OCI-LY3 (cell line): Measurements from ENCODE around the gene DCST1.

ENCODE experiments used
- H2AFZ ChIP-seq: fragments of 200-600, 300-600 bp; shearing (Covaris generic); 2 replicates; pipeline ENCODE4 v1.6.0; 2014; ENCODE audit warnings: antibody characterized with exemption, low read depth, low read length
- H3K27ac ChIP-seq: fragments of 200-600, 300-600 bp; sonication (generic); 2 replicates; pipeline ENCODE4 v1.5.1; 2014; ENCODE audit warnings: mild to moderate bottlenecking, low read length, moderate library complexity, mixed read lengths
- H3K27me3 ChIP-seq: fragments of 200-600, 300-600 bp; sonication (generic); 2 replicates; pipeline ENCODE4 v1.6.1; 2014; ENCODE audit warnings: low read depth, low read length, mixed read lengths
- H3K36me3 ChIP-seq: fragments of 200-600, 300-600 bp; sonication (generic); replicated peaks from 2 replicates; pipeline ENCODE3; 2014; ENCODE audit warnings: low read depth, low read length, mixed read lengths
- H3K4me1 ChIP-seq: fragments of 300-600, 200-600 bp; sonication (generic); 2 replicates; pipeline ENCODE4 v1.6.1; 2014; ENCODE audit warnings: low read length, mixed read lengths
- H3K4me2 ChIP-seq: fragments of 200-600, 300-600 bp; sonication (generic); 2 replicates; pipeline ENCODE4 v1.6.1; 2014; ENCODE audit warnings: low read length, mixed read lengths
- H3K4me3 ChIP-seq: fragments of 300-600, 200-600 bp; sonication (generic); 2 replicates; pipeline ENCODE4 v1.5.1; 2014; ENCODE audit warnings: antibody characterized with exemption, mild to moderate bottlenecking, low read length, moderate library complexity
- H3K79me2 ChIP-seq: fragments of 300-600, 200-600 bp; shearing (Covaris generic); 2 replicates; pipeline ENCODE4 v1.6.1; 2014; ENCODE audit warnings: mild to moderate bottlenecking, low read length, mixed read lengths
- H3K9ac ChIP-seq: fragments of 300-600, 200-600 bp; shearing (Covaris generic); 2 replicates; pipeline ENCODE4 v1.6.0; 2014; ENCODE audit warnings: mild to moderate bottlenecking, low read length, moderate library complexity
- H3K9me3 ChIP-seq: fragments of 200-600, 300-600 bp; shearing (Covaris generic); 2 replicates; pipeline ENCODE4 v1.6.1; 2014; ENCODE audit warnings: low read length, mixed read lengths; ENCODE audit not compliant: insufficient read depth
- H4K20me1 ChIP-seq: fragments of 200-600, 300-600 bp; sonication (generic); 2 replicates; pipeline ENCODE4 v1.6.1; 2016; ENCODE audit warnings: low read length, mixed read lengths; ENCODE audit not compliant: insufficient read depth
- CTCF ChIP-seq: fragments of 200-600, 300-600 bp; sonication (generic); IDR thresholded peaks from 2 replicates; pipeline ENCODE4 v1.5.1; 2014; ENCODE audit warnings: antibody characterized with exemption, low read length, low read depth
- EZH2phosphoT487 ChIP-seq: fragments of 200-600 bp; shearing (Covaris generic); IDR thresholded peaks from 2 replicates; pipeline ENCODE4 v1.6.1; 2018; ENCODE audit warnings: antibody characterized with exemption, mixed run types, low read depth

Gene DCST1

GRCh38 chr1:155091071-155092051 lies 57.7 kb downstream of the DCST1 start:
- H2AFZ ChIP-seq = peak overlapping the region; percentile 88
- peaks cover 15% of the 10 kb centered on the region for H3K27me3 ChIP-seq
- peaks cover 3% of the 10 kb centered on the region for H3K36me3 ChIP-seq
- H3K9ac ChIP-seq = peak overlapping the region; percentile 52; the same call in 1 of the 2 replicates
- peak overlapping the region; percentile 87 for H3K4me2 ChIP-seq
- TF ChIP-seq EZH2phosphoT487 (no peak), CTCF (peak; percentile 99)
- H3K9me3 ChIP-seq = no peaks in the 10 kb centered on the region
- H4K20me1 ChIP-seq = no peaks in the 10 kb centered on the region
- H3K4me3 ChIP-seq = peak overlapping the region; percentile 72
- no peaks in the 10 kb centered on the region for H3K79me2 ChIP-seq
- H3K4me1 ChIP-seq = peaks cover 21% of the 10 kb centered on the region
- no peak overlapping the region for H3K27ac ChIP-seq

GRCh38 chr1:155092131-155092530 lies 58.5 kb downstream of the DCST1 start:
- Histone ChIP-seq H3K4me2 (no peak overlapping the region), H3K36me3 (no peaks in the 10 kb centered on the region), H3K9ac (no peak overlapping the region), H4K20me1 (no peaks in the 10 kb centered on the region), H3K27ac (no peak overlapping the region), H3K9me3 (no peaks in the 10 kb centered on the region), H3K27me3 (peaks cover 16% of the 10 kb centered on the region), H3K4me3 (no peak overlapping the region), H2AFZ (no peak overlapping the region), H3K79me2 (no peaks in the 10 kb centered on the region), H3K4me1 (peaks cover 14% of the 10 kb centered on the region)
- TF ChIP-seq CTCF (no peak), EZH2phosphoT487 (no peak)

GRCh38 chr1:155092641-155093040 lies 59.0 kb downstream of the DCST1 start:
- no peak overlapping the region for H3K4me2 ChIP-seq
- no peaks in the 10 kb centered on the region for H3K36me3 ChIP-seq
- no peak overlapping the region for H3K4me3 ChIP-seq
- no peaks in the 10 kb centered on the region for H3K79me2 ChIP-seq
- no peaks in the 10 kb centered on the region for H3K9me3 ChIP-seq
- H3K27me3 ChIP-seq = peaks cover 16% of the 10 kb centered on the region
- peaks cover 14% of the 10 kb centered on the region for H3K4me1 ChIP-seq
- H3K27ac ChIP-seq = no peak overlapping the region
- H2AFZ ChIP-seq = no peak overlapping the region
- H4K20me1 ChIP-seq = no peaks in the 10 kb centered on the region
- H3K9ac ChIP-seq = no peak overlapping the region
- TF ChIP-seq EZH2phosphoT487 (no peak), CTCF (no peak)

DNA sequence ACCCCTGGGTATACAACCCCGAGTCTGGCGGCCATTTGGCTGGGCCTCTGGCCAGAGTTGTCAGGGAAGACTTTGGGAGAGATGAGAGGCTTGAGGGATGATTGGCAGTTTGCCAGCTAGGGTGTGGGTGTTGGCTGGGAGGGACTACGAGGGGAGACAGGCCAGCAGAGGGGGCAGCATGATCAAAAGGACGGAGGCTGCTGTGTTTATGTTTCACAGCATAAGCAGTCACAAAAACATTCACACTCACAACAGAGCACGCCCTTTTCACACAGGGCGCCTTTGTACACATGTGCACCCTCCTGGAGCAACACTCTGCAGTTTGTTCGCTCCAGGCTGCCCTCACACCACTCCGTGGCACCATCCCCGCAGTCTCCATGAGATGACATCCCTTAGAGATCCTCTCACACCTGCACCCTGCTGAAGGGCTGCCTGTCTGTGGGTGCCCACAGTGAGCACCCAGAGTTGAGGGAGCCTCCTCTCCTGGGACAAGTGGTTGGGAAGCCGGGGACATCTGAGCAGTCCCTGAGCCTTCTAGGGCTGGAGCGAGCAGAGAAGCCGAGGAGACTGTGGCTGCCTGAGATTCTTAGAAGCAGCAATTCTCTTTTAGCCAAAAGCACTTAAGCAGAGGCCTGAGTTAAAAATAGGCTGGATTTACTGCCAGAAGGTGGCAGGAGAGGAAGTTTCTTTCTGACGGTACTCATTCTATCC lies 60.4 kb downstream of the DCST1 start:
- peak; percentile 65 for TF ChIP-seq CTCF
- TF ChIP-seq EZH2phosphoT487 = no peak
- Histone ChIP-seq H2AFZ (peak overlapping the region; percentile 54; the same call in 1 of the 2 replicates), H3K4me2 (no peak overlapping the region), H3K4me1 (peaks cover 14% of the 10 kb centered on the region), H3K27ac (no peak overlapping the region), H3K9ac (no peak overlapping the region), H3K27me3 (peaks cover 16% of the 10 kb centered on the region), H3K79me2 (no peaks in the 10 kb centered on the region), H3K4me3 (no peak overlapping the region), H4K20me1 (no peaks in the 10 kb centered on the region), H3K9me3 (no peaks in the 10 kb centered on the region), H3K36me3 (no peaks in the 10 kb centered on the region)
